ENCODE results near the gene PNLDC1. TPM values are rescaled to one million over a fixed set of nuclear protein-coding genes. Genes with fewer than 3 reads are reported as not detected.
"Not testable (repeated sequence)": the region's sequence is repeated elsewhere in the genome, so short reads cannot be mapped to it uniquely, and the experiment has no call there.

The PNLDC1 gene
- total RNA-seq, 1 experiment from 2014 or later = not detected

DNA sequence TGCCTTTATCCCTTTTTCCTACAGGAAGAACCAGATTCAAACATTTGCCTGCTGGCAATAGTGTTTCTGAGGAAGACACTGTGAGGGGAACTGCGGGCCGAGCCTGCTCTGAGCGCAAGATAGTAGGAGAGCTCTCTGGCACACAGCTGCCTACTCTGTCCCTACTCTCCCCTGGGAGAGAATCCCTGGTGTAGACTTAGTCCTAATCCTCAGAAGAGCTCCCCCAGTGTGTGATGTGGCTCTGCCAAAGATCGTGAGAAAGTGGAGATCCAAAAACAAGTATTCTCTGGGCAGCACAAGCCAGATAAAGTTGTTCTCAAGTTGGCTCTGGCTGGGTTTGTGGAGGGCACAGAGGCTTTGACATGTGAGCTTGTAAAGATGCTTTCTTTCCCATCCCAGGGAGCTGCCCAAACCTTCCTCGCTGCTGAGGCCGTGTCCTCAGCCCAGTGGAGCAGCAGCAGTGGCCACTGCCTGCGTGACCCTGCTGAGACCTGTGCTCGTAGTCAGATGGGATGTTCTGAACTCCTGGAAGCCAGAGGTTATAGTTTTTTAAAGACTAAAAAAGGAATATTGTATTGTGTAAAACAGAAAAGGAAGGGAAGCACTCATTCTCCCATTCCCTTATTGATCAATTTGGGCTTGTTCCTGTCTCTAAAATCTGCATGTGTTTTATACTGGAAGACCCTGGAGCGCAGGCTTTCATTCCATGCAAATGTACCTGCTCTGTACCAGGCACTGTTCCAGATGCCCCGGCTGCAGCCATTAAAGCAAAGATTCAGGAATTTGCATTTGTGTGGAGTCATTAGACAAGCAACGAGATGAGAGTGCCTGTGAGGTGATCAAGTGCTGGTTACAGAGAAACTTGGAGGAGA, 30.7 kb downstream of the PNLDC1 start:
- Histone ChIP-seq H3K36me3 (no peaks in the 10 kb centered on the region), H3K9me3 (no peaks in the 10 kb centered on the region), H3K27me3 (no peaks in the 10 kb centered on the region), H3K4me3 (no peak overlapping the region)
- DNase-seq = no peak

DNA sequence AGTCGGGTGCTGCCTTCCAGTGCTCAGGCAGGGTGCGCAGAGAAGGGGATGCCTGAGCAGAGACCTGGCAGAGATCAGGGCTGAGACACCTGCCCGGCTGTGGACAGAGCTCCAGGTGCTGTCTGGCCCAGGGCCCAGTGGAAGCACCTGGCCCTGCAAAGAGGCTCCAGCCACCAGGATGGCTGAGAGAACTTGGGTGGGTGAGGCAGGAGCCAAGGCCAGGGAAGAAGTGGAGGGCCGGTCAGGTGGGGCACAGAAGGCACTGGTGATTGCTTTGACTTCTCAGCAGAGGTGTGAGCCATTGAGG, 31.2 kb downstream of the PNLDC1 start:
- H3K36me3 ChIP-seq = no peaks in the 10 kb centered on the region
- H3K27me3 ChIP-seq = no peaks in the 10 kb centered on the region
- no peak for DNase-seq
- no peaks in the 10 kb centered on the region for H3K9me3 ChIP-seq
- no peak overlapping the region for H3K4me3 ChIP-seq

DNA sequence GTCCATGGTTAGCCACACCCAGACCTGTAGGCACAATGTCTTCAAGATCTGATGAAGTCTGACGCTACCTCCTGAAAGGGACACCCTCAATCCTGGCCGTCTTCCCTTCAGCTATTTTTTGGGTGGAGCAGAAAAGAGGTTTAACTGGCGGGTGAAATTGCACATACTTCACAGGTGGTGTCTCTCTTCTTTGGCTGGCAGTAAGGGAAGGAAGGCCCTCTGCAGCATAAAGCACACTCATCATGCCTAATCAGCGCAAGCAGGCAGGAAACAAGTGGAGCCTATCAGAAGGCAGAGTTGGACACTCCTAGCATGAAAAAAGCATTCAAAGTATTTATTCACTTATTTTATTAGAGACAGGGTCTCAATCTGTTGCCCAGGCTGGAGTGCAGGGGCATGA, 32.9 kb downstream of the PNLDC1 start:
- Histone ChIP-seq H3K27me3 (no peaks in the 10 kb centered on the region), H3K36me3 (no peaks in the 10 kb centered on the region), H3K9me3 (no peaks in the 10 kb centered on the region), H3K4me3 (no peak overlapping the region)
- DNase-seq = no peak

DNA sequence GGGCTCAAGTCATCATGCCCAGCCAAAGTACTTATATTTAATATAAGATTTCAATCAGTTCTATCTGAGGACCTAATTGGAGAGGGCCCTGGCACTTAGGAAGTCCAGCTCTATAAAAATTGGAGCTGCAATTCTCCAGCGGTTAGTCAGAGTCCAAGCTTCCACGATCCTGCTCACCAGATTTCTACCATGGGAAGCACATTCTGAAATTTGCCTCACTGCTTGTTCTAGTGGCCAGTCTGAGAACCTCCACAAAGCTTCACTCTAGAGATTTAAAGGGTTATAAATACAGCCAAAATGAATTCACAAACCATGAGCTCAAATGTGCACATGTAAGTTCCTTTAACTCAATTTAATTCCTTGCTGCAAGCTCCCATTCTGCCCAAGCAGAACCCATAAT, 33.5 kb downstream of the PNLDC1 start:
- Histone ChIP-seq H3K9me3 (no peaks in the 10 kb centered on the region), H3K36me3 (no peaks in the 10 kb centered on the region), H3K27me3 (no peaks in the 10 kb centered on the region), H3K4me3 (no peak overlapping the region)
- DNase-seq = peak; percentile 55

DNA sequence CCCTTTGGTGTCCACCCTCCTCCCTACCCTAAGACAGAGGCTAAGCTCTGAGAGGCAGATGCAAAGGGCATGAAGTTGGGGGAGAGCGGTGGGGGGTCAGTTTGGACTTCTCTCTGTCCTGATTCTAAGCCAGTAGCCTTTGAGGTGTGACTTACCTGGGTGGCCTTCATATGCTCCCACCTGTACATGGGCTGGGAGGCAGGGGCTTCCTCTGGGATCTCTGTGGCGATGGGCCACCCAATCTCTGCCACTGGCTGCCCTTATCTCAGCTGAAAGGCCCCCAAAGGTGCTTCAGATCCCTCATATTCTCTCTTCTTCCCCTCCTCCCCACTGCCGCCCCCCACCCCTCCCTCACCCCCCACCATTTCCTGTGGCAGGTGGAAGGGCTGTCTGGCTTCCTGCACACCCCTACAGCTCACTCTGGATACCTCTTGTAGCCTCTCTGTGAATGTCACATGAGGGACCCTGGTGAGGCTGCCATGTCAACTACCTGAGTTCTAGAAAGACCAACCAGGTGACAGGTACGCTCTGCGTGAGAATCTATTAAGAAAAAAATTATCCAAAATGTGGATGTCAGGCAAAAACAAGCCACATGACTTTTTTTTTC, 34.0 kb downstream of the PNLDC1 start:
- no peaks in the 10 kb centered on the region for H3K27me3 ChIP-seq
- no peaks in the 10 kb centered on the region for H3K36me3 ChIP-seq
- H3K4me3 ChIP-seq = no peak overlapping the region
- no peak for DNase-seq
- H3K9me3 ChIP-seq = no peaks in the 10 kb centered on the region

DNA sequence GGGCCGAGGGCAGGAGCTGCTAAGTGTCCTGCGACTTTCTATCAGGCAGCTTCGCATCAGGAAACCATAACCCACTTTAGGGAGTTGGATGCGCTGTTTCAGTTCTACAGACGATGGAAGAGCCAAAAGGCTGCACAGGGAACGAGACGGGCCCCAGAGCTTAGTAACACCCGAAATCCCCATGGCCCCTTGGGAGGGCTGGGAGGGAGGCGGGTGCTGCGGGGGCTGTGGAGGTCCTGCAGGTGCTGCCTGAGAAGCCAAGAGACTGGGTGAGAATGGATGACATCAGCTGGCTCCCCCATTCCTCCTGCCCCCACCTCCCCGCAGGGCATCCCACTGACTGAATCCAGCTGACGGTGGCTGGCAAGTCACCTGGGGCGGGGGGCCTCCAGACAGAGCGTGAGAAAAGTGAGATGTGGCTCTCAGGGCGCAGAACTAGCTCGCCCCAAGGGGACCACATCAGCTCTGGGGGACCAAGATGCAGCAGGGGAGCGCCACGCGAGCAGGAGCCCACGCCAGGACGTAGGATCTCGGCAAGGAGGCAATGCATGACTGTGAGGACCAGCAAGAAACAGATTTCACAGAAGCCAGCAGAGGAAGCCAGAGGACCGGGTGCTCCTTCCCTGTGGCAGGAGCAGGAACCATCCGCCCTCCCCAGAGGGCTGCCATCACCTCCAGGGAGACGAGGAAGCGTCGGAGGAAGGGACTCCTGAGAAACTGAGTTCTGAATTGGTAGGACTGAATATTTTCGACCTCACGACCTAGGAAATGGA, 36.8 kb downstream of the PNLDC1 start:
- H3K4me3 ChIP-seq = no peak overlapping the region
- no peaks in the 10 kb centered on the region for H3K9me3 ChIP-seq
- DNase-seq = no peak
- no peaks in the 10 kb centered on the region for H3K36me3 ChIP-seq
- H3K27me3 ChIP-seq = no peaks in the 10 kb centered on the region

DNA sequence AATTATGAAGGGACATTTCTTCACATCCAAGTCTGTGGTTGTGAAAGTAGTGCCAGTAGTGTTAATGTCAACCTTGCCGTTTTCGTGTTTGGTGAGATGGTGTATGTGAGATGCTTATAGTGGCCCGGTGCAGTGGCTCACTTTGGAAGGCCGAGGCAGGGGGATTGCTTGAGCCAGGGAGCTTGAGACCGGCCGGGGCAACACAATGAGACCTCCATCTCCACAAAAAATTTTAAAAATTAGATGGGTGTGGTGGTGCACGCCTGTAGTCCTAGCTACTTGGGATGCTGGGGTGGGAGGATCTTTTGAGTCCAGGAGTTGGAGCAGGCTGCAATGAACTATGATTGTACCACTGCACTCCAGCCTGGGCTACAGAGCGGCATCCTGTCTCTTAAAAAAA, 37.4 kb downstream of the PNLDC1 start:
- no peaks in the 10 kb centered on the region for H3K36me3 ChIP-seq
- H3K4me3 ChIP-seq = no peak overlapping the region
- no peak for DNase-seq
- no peaks in the 10 kb centered on the region for H3K27me3 ChIP-seq
- H3K9me3 ChIP-seq = no peaks in the 10 kb centered on the region

DNA sequence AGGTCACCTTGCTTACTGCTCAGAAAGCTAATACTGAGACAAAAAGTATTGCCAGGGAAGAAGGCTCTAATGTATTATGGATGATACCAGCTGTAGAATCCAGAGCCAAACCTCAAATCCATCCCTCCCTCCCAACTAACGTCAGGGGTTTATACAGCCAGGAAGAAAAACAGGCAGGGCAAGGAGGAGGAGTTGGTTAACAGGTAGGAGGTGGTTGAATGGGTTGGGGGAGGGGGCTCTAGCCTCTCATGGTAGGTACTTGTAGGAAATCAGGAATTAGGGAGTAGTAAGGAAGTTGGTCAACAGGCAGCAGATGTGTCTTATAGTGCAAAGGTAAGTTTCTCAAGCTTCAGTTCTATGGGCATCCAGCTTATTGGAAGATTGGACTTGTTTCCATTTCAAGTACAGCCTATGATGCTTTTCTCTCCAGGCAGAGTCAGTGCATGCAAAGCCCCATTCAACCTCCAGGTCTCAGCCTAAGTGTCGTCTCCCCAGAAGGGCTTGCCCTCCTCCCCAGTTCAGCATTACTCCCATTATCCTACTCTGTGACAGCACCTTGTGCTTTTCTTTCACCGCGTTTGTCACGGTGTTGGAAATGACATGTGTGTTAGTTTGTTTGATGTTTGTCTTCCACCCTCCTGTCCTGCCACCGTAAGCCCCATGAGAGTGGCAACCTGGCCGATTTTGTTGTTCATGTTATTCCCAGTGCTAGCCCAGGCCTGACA, 38.1 kb downstream of the PNLDC1 start:
- Histone ChIP-seq H3K27me3 (no peaks in the 10 kb centered on the region), H3K9me3 (no peaks in the 10 kb centered on the region), H3K4me3 (no peak overlapping the region), H3K36me3 (no peaks in the 10 kb centered on the region)
- DNase-seq = no peak

DNA sequence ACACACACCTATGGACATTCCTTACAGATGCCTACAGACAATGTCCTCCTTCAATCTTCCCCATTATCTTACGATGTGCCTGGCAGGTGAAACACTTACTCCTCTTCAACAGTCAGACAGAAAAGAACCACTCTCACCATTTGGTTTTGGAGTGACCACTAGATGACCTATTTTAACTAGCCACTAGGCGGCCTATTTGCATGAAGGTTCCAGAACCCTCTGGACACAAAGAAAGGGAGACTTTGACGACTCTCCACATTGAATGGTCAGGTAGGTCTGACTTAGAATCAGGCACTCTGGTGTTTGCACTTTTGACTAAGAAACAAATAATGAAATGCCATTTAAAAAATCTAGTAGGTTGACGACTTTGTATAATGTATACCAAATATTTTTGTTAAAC, 42.0 kb downstream of the PNLDC1 start:
- H3K36me3 ChIP-seq = no peaks in the 10 kb centered on the region
- no peak overlapping the region for H3K4me3 ChIP-seq
- DNase-seq = no peak
- no peaks in the 10 kb centered on the region for H3K9me3 ChIP-seq
- H3K27me3 ChIP-seq = no peaks in the 10 kb centered on the region

DNA sequence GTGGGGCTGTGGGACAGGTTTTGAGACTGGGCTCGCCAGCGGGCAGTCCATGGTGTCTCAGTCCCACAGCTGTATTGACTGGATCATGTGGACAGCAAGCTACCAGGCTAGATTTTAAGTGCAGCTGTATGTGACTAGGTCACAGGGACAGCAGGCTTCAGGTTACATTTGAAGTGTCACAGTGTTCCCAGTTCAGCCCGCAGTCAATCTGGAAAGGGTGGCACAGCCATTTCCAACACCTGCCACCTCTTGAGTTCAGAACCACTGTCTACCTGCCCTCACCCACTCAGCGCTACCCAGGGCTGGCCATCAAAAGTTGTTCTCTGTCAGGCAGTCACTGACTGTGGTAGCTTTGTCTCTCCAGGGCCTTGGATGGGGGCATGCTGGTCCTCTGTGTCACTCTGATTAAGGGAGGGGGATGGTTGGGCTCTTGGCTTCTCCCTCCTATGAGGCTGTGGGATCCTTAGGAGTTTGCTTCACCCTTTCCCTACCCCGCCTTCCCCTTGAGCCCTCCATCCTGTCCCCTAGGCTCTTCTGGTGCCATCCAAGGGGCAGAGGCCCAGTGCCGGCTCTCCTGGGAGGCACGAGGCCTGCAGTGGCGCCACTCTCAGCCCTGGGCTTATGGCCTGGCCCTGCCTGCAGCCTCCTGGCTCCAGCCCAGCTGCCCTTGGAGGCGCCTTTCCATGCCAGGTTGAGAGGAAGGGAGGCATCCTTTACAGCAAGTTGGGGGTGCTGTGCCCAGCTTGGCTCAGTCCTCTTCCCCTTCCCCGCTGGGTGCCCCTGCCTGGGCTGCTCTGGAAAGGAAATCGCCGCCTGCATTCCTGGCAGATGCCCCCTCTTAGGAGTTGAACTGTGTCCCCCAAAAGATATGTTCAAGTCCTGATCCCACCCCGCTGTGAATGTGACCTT, 44.9 kb downstream of the PNLDC1 start:
- no peak for DNase-seq
- Histone ChIP-seq H3K9me3 (no peaks in the 10 kb centered on the region), H3K27me3 (no peaks in the 10 kb centered on the region), H3K36me3 (no peaks in the 10 kb centered on the region), H3K4me3 (no peak overlapping the region)

DNA sequence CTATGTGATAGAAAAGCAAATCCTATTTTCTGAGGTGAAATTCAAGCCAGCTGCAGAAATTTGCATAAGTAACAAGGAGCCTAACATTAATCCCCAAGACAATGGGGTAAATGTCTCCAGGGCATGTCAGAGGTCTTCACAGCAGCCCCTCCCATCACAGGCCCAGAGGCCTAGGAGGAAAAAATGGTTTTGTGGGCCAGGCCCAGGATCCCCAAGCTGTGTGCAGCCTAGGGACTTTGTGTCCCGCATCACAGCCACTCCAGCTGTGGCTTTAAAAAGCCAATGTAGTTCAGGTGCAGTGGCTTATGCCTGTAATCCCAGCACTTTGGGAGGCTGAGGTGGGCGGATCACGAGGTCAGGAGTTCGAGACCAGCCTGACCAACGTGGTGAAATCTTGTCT, 48.5 kb downstream of the PNLDC1 start:
- H3K9me3 ChIP-seq, H3K27me3 ChIP-seq, DNase-seq, H3K4me3 ChIP-seq, H3K36me3 ChIP-seq: not testable (repeated sequence)

DNA sequence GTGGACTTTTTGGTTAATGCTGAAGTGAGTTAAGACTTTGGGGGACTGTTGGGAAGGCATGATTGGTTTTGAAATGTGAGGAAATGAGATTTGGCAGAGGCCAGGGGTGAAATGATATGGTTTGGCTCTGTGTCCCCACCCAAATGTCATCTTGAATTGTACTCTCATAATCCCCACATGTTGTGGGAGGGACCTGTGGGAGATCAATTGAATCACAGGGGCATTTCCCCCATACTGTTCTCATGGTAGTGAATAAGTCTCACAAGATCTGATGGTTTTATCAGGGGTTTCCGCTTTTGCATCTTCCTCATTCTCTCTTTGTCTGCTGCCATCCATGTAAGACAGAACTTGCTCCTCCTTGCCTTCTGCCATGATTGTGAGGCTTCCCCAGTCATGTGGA, 49.8 kb downstream of the PNLDC1 start:
- H3K27me3 ChIP-seq, H3K9me3 ChIP-seq, H3K36me3 ChIP-seq, H3K4me3 ChIP-seq, DNase-seq: not testable (repeated sequence)

DNA sequence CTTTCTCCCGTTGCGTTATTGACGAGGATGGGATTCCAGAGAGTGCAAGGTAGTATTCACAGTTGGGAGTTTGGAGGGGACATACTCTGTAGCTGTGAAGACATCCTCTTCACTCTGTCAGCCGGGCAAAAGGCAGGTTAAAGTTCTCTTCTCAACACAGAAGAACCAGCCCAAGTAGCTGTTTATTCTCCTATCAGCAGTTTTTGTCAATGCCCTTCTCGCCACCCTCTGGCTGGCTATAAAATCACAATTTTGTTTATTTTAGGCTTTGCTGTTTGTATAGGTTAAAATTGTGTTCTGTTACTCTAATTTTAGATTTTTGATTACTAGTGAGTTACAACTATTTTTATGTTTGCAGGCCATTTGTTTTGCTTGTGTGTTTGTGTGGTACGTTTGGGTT, 52.8 kb downstream of the PNLDC1 start:
- Histone ChIP-seq H3K36me3 (no peaks in the 10 kb centered on the region), H3K27me3 (no peaks in the 10 kb centered on the region), H3K4me3 (no peak overlapping the region), H3K9me3 (no peaks in the 10 kb centered on the region)
- DNase-seq = no peak

DNA sequence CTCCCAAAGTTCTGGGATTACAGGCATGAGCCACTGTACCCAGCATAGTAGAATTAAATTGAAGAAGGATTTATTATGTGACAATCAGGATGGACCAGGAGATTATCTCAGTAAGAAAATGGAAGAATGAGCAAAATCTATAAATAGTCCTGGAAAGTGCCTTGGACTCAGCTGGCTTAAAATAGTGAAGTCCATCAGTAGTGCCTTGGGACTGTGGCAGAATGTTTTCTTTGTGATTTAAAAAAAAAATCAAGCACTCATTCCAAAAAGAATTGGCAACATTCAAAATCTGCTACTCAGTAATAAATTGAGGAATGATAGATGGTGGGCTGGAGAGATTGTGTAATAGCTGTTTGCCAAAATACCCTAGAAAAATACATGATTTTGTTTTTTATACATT, 53.7 kb downstream of the PNLDC1 start:
- no peak for DNase-seq
- Histone ChIP-seq H3K27me3 (no peaks in the 10 kb centered on the region), H3K36me3 (no peaks in the 10 kb centered on the region), H3K9me3 (no peaks in the 10 kb centered on the region), H3K4me3 (no peak overlapping the region)

DNA sequence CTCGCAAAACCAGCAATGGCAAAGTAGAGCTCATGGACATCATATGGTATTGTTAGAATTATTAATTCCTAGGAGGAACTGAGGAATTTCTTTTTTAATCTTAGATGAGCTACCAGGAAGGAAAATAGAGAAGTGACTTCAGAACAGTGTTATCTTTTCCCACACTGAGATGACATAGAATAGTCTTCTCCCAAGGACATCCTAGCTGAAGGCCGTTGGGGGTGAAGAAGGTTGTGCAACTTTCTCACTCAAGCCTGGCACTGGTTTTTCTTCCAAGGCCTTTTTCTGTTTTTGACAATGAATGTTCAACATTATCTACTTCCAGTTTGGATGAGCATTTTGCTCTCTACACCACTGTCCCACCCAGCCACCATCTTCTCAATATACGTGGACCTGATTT, 54.9 kb downstream of the PNLDC1 start:
- H3K36me3 ChIP-seq = no peaks in the 10 kb centered on the region
- no peaks in the 10 kb centered on the region for H3K9me3 ChIP-seq
- H3K27me3 ChIP-seq = peaks cover 2% of the 10 kb centered on the region; the same call in 1 of the 2 replicates
- H3K4me3 ChIP-seq = no peak overlapping the region
- DNase-seq = no peak

DNA sequence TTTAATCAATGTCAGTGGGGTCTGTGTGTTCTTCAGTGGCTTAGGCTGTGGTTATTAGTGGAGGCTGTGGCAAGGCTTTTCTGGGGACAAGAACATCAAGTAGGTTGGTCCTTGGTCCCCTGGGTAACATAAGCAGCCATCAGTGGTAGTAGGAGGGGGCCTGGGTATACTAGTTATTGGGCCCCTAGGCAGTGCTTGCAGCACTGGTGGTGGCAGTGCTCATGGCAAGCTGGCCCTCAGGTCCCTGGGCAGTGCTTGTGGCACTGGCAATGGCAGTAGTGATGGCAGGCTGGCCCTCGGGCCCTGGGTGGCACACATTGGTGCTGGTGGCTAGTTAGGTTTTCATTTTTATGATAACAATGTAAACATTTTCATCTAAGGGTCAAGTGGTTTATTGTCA, 58.2 kb downstream of the PNLDC1 start:
- no peak overlapping the region for H3K4me3 ChIP-seq
- H3K27me3 ChIP-seq = peaks cover 6% of the 10 kb centered on the region
- no peaks in the 10 kb centered on the region for H3K9me3 ChIP-seq
- no peaks in the 10 kb centered on the region for H3K36me3 ChIP-seq
- DNase-seq = no peak
